ENCODE results near the gene MTFMT.

MTFMT gene

DNA sequence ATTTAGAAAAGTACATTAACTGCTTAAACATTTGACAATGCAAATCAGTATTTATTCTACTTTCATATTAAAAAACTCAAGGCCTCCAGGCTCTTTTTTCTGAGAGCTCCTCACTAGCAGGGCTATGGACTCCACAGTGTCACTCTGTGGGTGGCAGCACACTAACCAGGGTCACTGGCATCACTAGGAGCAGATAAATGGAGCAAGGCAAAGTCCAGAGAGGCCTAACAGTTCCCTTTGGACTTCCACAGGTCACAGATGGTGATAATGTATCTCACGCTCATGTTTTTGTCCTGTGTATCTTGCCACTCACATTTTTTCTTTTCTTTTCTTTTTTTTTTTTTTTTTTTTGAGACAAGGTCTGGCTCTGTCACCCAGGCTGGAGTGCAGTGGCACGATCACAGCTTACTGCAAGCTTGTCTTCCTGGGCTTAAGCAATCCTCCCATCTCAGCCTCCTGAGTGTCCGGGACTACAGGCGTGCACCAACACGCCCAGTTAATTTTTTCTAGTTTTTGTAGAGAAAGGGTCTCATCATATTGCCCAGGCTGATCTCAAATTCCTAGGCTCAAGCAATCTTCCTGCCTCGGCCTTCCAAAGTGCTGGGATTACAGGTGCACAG is 47.5 kb downstream of the MTFMT start:
- no peak for DNase-seq

- DNase-seq = no peak
These were observed 50.2 kb downstream of the MTFMT start for GRCh38 chr15:64979252-64979710.

- no peak for DNase-seq
These were observed 54.0 kb downstream of the MTFMT start for GRCh38 chr15:64975390-64975789.

DNA sequence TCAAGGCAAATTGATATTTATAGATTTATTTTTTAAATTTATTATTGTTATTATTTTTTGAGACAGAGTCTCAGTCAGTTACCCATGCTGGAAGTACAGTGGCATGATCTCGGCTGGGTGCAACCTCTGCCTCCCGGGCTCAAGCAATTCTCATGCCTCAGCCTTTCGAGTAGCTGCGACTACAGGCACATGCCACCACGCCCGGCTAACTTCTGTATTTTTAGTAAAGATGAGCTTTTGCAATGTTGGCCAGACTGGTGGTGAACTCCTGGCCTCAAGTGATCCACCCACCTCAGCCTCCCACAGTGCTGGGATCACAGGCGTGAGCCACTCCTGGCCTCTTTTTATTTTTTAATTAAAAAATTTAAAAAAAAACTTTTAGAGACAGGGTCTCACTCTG is 58.7 kb downstream of the MTFMT start:
- DNase-seq = no peak

- DNase-seq = no peak
These were observed 60.0 kb downstream of the MTFMT start for GRCh38 chr15:64969401-64969800.

GRCh38 chr15:64961013-64961412 is 68.4 kb downstream of the MTFMT start:
- DNase-seq = no peak

DNA sequence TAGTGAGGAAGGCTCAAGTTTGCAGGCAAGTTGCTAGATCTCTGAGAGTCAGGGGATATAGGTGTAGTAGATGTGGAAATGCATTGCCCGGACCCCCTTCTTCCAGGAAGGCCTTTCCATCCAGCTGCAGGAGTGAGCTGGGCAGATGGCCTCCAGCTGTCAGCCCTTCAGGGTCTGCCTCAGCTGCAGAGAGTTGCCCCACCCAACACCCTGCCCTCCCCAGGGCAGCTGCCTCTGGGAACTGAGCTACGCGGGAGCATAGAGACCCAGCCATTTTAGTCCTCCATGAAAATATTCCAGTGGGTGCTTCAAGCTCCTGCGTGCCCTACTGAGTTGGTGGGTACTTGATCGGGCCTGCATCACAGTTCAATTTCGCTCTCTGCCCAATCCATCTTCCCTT is 69.3 kb downstream of the MTFMT start:
- no peak for DNase-seq

DNA sequence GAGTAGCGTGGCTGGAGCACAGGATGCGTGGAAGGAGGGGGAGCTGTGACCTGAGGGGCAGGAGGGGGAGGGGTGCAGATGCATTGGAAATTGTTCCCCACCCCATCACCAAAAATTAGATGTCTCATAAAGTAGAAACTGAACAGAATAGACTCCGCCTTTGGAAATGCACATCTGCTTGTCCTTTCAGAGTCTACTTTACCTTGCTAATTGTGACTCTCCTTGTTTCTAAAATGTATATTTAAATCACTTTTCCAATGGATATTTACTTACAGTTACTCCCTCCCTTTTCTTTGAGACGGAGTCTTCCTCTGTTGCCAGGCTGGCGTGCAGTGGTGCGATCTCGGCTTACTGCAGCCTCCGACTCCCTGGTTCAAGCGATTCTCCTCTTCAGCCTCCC is 70.3 kb downstream of the MTFMT start:
- no peak for DNase-seq

DNA sequence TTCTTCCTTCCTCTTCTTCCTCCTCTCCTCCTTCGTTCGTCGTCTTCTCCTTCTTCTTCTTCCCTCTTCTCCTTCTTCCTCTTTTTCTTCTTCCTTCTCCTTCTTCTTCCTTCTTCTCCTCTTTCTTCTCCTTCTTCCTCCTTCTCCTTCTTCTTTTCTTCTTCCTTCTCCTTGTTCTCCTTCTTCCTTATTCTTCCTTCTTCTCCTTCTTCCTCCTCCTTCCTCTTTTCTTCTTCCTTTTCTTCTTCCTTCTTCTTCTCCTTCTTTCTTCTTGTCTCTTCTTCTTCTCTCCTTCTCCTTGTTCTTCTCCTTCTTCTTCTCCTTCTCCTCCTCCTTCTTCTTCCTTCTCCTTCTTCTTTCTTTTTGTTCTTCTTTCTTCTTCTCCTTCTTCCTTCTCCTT is 75.0 kb downstream of the MTFMT start:
- no peak for DNase-seq

GRCh38 chr15:64951777-64952418 is 77.5 kb downstream of the MTFMT start:
- DNase-seq = no peak
